Activated gamma-delta T cell treated with anti-CD3 and anti-CD28 coated beads, Interleukin-2, amount 50 U/mL, for 16 hours (primary cell): ENCODE results near the gene RTL5.
A peak's percentile ranks its signal among the peaks of the same experiment; 100 is the strongest.

Experiments used
- DNase-seq: peaks from one replicate; pipeline ENCODE4 v3.0.0-alpha.2; 2020; ENCODE audit warnings: low read depth

The RTL5 gene

DNA sequence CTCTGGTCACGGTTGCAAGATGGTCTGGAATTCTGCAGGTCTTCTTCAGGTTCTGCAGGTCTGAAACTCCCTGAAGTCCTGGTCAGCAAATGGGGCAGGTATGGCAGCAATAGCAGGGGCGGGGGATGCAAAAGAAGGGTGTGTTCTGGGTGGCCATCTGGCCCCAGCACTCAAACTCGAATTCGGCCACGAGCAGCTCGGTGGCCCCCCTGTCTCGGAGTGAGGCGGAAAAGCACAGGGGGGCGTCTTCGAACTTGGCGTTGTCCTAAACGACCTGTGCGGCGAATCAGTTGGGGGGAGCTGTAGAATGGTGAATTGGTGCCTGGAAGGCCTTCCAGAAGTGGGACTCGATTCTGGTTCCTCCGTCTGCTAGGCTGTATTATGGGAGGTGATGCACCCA lies 2.1 kb downstream of the RTL5 start:
- no peak for DNase-seq

DNA sequence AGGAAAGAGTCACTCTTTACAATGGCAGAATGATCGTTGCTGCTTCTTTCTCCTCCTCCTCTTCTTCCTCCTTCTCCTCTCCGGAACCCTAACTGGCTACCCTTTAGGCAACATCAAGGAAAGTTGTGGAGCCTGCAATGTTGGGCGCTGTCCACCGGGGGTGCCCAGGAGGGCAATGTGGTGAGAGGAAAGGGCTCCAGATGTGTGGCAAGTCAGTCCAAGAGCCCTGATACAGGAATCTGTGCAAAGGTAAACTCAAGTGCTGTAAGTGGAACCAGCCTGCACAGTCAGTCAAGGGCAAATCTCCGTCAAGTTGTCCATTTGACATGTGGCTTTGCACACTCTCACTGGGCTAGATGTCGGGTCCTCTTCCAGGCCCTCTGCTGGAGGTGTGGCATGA lies 2.8 kb downstream of the RTL5 start:
- no peak for DNase-seq

GRCh38 chrX:72128183-72128834 lies 3.4 kb downstream of the RTL5 start:
- no peak for DNase-seq

DNA sequence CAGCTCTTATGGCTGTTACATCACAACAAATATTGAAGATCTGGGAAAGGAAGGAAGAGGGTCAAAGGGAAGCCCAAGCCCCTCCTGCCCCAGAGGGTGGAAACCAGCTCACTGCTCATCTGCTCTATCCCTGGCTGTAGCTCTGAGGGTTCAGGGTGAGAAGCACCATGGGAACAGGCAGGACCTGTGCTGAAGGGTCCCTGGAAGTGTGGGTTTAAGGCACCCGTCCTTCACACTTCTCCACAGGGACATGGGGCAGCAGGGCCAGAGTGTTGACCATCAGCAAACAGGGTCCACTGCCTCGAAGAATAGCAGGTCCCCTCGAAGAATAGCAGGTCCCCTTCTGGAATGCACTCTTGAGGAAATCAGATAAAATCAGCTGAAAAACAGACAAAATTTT lies 4.4 kb downstream of the RTL5 start:
- DNase-seq: no peak

GRCh38 chrX:72126539-72127140 lies 5.1 kb downstream of the RTL5 start:
- peak; percentile 79 for DNase-seq

DNA sequence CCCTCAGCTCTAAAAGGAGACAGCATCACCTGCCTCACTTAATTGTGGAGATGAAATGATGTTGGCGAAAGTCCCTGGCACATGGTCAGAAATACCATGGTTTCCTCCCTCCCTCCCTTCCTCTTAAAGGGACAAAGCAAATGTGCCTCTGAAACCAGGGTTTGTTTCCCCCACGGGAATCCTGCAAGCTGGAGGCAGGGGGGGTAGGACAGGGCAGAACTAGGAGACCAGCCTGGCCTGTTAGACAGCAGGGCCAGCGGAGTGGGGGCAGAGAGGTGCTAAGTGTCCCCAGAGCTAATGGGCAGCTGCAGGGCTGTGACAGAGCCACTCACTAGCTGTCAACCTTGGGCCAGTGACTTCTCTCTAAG lies 5.7 kb downstream of the RTL5 start:
- no peak for DNase-seq

DNA sequence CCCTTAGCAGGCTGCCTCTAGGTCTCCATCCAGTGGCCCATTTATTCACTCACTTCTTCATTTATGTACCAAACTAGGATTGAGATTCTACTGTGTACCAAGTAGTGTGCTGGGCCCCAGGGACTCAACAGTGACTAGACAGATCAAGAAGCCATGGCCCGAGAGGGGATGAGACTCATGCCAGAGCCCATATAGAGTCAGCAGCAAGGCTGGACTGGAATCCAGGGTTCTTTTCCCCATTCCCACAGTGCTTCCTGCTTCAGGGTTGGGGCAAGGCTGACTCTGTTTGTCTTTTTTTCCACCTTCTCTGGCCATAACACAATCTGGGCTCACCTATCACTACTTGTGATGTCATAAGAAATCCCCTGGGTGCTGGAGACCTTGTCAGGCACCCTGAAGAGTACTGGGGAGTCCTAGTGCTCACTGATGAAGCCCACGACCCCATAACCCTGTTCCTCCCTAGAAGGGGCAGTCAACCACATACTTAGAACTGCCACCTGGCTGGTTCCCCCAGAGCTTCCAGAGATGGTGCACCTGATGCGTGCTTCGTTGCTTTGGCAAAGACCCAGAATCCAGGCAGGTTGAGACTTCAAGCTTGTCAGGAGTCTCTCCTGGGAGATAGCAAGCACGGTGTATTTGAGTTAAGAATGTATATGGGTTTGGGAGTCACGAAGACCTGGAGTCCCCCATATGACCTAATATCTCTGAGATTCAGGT lies 6.2 kb downstream of the RTL5 start:
- DNase-seq: no peak

- DNase-seq: no peak
Observed at GRCh38 chrX:72124540-72125201, 7.0 kb downstream of the RTL5 start.

DNA sequence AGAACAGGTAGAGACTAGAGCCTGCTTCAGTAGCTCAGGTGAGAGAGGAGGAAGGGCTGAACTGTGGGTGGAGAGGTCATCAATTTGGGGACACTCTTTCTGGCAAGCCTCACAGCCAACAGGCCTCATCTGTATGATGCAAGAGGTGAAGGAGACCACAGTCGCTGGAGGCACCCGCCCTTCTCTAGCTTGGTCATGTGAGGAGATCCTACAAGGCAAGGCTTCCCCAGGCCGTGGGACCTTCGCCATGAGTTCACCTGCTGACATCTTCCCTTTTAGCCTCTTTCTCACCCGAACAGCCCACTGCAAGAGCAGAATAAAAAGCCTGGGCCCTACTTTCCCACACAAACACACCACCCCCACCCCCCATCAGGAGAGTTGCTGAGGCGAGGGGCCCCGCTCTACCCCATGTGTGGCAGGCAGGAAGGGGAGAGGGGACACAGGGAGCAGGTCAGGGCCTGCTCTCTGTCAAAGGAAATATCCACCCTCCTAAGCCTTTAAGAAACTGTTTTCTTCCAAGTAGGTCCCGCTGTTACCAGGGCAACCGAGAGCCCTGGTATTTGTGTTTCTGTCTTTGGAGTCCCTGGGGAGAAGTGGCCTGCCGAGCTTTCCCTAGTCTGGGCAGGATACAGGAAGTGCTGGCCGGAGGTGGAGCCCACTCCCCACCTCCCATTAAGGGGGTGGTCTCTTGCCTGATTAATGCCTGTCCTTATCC lies 8.1 kb downstream of the RTL5 start:
- DNase-seq: no peak

GRCh38 chrX:72122621-72123337 lies 8.9 kb downstream of the RTL5 start:
- DNase-seq: no peak

DNA sequence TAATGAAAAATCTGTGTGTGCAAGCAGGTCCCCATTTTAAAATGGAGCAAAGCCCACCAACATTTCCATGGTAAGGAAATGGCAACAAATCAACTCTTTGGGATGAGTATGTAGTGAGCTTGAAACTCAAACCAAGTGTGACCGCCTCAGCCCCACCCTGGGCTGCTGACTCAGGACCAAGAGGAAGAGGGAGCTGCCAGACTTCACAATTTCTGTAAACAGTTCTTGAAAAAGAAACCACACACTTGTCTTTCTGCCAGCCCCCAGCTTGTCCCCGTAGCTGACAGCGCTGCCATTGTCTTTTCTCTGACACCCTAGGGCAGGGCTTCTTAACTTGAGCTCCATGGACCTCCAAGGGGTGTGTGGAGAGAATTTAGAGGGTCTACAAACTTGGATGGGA lies 10.3 kb downstream of the RTL5 start:
- no peak for DNase-seq

GRCh38 chrX:72120837-72121236 lies 10.9 kb downstream of the RTL5 start:
- DNase-seq: no peak

DNA sequence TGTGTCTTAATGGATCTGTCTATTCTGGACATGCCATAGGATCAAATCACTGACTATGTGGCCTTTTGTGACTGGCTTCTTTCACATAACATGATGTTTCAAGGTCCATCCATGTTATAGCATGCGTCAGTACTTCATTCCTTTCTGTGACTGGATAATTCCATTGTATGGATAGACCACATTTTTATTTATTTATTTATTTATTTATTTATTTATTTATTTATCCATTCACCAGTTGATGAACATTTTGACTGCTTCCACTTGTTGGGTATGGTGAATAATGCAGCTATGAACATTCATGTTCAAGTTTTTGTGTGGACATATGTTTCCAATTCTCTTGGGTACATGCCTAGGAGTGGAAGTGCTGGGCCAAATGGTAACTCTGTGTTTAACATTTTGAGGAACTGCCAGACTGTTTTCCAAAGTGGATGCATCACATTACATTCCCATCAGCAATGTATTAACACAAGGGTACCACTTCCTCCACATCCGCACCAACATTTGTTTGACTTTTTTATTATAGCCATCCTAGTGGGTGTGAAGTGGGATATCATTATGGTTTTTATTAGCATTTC lies 14.0 kb downstream of the RTL5 start:
- DNase-seq: no peak

GRCh38 chrX:72115380-72115779 lies 16.3 kb downstream of the RTL5 start:
- DNase-seq: no peak

DNA sequence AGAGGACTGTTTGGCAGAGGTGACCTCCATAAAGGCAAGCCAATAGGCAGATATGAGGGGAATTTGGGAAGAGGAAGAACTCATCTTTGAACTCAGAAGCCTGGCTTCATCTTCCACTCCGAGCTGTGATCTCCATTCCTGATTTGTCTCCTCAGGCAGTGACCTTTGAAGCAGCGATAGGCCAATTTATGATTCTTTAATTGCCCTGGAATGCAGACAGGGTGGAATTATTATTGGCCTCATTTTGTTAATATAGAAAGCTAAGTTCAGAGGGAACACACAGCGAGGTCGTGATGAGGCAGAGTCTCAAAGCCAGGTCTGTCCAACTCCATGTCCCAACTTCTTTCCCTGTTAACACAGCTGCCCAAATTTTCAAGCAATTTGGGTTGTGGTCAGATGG lies 16.9 kb downstream of the RTL5 start:
- no peak for DNase-seq

GRCh38 chrX:72114306-72114705 lies 17.4 kb downstream of the RTL5 start:
- no peak for DNase-seq

DNA sequence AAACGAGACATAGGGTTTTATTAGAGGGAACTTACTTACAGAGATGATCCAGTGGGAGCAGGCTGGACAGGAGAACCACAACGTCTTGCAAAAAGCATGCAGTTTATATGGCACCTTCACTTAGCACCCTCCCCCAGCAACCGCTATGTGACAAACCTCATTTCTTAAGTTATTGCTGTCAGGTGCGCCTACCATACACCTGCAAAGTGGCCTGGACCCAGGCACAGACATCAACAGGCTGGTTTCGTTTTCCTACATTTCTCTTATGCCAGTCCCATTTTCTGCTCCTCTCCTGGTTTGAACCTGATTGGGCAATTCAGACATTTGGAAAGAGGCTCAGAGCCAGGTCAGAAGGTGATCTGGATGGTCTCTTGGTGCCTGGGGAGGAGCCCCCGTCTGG lies 18.3 kb downstream of the RTL5 start:
- no peak for DNase-seq

GRCh38 chrX:72110876-72111708 lies 20.6 kb downstream of the RTL5 start:
- DNase-seq: no peak

- DNase-seq: no peak
Observed at GRCh38 chrX:72110051-72110875, 21.5 kb downstream of the RTL5 start.

- DNase-seq: no peak
Observed at GRCh38 chrX:72108666-72109065, 23.0 kb downstream of the RTL5 start.
